ENCODE results near the gene CHD1L. TPM values are rescaled to one million over a fixed set of nuclear protein-coding genes. Genes with fewer than 3 reads are reported as not detected.

CHD1L gene
- 11.8 and 19.0 TPM in 2 replicates for total RNA-seq

DNA sequence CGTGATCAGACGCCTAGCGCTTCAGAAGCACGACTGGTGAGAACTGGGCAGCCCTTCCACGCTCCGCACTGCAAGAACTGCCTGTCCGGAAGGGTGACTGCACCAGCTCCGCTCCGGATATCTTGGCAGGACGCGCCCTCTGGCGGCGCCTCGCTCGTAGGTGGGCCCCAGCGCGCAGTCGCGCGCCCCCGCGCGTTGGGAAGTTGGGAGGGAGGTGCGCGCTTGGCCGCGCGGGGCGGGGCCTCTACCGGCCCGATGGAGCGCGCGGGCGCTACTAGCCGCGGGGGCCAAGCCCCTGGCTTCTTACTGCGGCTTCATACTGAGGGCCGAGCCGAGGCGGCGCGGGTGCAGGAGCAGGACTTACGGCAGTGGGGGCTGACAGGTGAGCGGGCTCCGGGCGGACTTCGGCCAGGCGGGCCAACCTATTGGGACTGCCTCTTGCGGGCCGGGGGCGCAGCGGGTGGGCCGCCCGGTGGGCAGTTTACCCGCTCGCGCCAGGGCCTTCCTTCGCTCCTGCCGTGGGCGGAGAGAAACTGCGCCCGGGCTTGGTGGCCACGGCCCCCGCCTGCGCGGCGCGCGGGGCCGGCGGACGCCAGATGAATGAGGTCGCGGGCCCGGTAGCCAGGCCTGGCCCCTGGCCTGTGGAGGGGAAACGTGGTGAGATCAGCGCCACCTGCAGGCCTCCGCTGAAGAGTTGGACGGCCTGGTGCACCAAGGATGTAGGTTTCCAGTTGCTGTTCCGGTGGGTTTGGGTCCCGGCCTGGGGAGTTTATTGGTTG, at the start of gene CHD1L:
Gene CHD1L, plus strand, starts transcription at position 236 of the 779 bp plus-strand sequence. Its CDS starts 20 bp downstream, at position 256.

DNA sequence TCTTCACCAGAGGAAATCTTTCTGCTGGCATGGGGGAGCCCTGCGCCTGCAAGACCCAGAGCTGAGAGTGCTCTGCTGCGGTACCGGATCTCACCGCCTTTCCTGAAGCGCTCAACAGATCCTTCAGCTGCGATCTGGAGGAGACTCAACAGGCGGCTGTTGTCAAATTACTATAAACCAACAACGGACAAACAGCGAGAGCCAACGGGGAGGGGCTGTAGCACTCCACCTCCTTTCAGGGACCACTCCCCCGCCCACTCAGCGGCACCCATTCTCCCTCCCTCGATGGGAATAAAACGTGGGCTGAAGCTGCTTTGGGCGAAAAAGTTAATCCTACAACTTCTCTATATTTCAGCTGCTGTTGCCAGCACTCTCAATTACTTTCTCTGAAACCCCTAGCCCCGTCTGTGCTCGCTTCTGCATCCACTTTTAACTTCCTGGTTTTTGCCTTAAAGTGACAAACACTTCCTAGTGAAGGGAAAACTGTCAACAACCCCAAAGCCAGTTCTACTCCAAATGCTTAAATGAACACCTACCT, 17.2 kb upstream of the CHD1L start, which contains the start of gene FMO5:
Gene FMO5, minus strand, starts transcription at position 147 of the 538 bp plus-strand sequence. CDS start 310 bp downstream, outside the sequence.

Other genes with a start within 250 kb of the CHD1L start
- 23.3 and 25.1 TPM in 2 replicates for gene PRKAB2, start 70.2 kb upstream of the CHD1L start, total RNA-seq
- 0.98 and 2.4 TPM in 2 replicates for gene FMO5, start 17.3 kb upstream of the CHD1L start, total RNA-seq